ENCODE measurements around the gene GDPD4.

Gene GDPD4

GRCh38 chr11:77289737-77290136 lies 11.7 kb downstream of the GDPD4 start:
- no peak for DNase-seq

GRCh38 chr11:77287615-77288273 lies 13.7 kb downstream of the GDPD4 start:
- peak; percentile 92 for DNase-seq

DNA sequence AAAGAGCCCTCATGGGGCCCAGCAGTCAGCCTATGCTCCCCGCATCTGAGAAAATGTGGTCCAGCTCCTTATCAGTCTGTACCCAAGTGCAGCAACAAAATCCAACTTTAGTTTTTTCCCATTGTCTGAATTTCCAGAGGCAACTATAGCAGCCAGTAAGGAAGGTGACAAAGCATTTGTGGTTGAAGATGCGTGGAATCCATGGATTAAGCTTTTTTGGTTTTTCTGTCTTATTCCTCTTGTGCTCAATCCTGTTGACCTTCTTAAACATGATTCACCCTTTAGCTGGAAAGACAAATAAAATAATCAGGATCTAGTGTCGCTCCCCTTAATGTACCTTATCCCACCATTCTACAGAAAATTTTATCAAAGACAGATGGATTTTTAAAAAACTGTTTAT lies 14.3 kb downstream of the GDPD4 start:
- peak; percentile 23 for DNase-seq

DNA sequence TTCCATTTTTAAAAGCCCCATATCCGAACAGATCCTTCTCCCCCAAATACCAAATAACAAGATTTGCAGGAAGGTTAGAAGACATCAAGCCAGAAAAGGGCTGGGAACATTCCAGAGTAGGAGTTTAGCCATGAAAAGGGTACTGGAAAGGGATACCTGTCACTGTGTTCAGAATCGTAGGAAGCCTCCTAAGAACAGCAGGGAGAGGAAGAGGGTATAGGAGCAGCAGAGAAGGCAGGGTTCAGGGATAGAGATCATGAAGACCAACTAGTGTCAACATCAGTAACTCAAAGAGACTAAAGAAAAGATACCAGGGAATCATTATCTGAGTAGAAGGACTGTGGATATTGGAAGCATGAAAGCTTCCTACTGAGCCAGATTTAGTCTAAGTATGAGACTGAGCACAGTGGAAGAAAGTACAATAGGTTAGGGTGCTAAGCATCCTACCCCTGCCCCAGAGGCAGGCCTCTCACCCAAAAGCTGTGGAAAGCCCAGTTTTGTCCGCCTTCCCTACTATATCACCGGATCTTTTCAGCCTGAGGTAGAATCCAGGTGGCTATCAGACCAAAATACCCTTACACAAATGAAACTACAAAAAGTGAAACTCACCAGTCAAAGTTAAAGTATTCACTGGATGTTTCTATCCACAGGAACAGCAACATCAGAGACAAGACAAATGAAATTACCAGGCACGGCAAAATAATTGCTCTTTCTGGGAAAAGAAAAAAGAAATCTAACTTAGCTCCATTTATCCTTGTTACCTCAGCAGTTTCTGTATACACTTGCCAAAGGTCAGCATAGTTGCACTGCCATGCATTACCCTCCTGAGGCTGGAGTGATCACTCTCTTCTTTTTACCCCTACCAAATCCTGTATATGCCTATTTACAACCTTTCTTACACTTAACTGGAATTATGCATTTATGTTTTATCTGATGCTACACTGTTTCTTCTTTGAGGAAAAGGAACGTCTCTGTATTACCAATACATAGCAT lies 16.7 kb downstream of the GDPD4 start:
- no peak for DNase-seq

DNA sequence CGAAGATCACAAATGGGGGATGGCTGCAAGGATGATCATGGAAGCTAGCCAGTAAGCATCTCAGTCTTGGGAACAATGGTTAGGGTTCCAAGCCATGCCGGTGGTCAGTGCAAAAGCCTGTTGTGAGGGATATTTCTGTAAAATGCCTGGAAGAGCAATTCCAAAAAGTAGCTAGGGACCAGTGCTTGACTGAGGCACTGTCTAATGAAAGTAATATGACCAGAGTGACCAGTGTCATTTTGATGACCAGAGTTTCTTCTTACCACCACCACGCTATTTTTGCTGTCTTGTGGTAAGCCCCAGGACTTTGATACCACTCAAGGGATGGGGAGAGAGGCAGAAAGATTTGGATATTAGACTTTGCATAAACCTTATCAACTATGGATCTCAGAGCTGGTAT lies 18.4 kb downstream of the GDPD4 start:
- DNase-seq = no peak

DNA sequence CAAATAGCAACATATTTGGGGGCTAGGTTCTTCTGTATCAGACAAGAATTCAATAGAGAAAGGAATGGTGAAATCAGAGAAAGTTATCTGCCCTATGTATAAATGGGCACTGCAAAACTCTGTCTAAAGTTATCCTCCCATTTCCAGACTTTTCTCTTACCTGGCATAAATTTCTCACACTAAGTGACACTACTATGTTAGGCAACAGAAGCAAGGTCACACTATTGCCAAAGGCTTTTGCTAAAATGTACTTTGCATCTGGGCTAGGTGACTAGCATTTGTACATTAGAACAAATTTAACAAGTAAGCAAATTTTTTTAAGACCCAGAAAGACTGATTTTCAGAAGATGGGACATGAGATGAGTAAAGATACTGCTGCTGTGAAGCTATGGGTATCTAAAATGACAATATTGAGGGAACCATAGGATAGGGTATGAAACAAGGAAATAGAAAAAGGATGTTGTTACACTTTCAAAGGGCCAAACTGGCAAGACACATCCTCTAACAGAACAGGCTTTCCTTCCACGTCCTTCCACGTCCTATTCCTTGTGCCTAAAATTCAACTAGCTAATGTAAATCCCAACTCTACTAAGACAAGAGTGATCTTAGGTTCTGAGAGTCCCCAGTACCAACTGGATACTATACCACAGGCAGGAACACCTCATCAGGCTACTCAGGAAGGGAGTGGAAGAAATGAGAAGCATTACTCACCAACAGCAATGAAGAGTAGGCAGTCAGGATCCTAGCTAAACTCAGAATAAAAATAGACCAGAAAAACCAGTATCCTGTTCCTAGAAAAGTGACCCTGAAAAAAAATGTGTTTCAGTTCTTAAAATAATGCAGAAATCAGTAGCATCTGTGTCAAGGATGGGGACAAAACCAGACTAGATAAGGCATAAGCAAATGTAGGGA lies 22.6 kb downstream of the GDPD4 start:
- DNase-seq = peak; percentile 19

DNA sequence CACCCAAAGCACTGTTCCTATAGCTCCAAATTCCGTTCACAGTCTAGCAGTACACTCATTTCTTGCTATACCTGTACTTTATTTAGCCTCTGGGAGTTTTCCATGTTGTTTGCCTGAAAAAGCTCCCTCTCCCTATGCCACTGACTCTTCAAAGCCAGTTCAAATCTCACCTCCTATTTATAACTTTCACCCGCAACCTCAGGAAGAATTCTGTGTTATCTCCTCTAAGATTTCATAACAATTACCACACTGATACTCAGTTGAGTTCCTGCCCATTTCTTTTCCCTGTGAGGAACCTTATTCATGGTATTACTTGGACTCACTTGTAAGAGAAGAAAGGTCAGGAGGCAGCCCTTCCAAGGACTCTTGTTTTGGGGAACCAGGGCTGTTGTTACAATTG lies 25.2 kb downstream of the GDPD4 start:
- DNase-seq = no peak

GRCh38 chr11:77270921-77271320 lies 30.6 kb downstream of the GDPD4 start:
- DNase-seq = no peak

DNA sequence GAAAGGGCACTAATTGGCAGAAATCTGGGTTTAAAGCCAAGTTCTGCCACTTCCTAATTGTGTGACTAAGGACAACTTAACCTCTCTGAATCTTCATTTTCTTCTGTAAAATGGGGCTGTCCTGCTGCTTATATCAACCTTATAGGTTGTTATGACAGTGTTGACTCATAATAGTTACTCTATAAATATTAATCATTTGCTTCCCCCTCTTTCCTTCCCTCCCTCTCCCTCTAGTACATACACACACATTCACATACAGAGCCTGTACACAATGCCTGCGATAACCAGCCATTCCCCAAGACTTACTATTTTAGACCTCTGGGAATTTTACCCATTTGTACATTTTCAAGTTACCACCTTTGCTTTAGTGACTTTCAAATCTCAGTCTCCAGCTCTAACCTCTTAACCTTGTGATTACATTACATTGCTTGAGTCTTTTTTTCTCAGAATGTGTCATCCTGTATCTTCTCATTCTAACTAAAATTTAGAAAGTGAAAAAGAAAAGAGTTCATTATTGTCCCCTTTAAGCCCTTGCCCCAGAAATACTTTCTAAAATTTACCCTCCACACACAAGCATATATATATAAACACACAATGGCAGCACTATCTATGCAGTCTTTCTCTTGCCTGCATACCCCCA lies 31.9 kb downstream of the GDPD4 start:
- DNase-seq = peak; percentile 12

DNA sequence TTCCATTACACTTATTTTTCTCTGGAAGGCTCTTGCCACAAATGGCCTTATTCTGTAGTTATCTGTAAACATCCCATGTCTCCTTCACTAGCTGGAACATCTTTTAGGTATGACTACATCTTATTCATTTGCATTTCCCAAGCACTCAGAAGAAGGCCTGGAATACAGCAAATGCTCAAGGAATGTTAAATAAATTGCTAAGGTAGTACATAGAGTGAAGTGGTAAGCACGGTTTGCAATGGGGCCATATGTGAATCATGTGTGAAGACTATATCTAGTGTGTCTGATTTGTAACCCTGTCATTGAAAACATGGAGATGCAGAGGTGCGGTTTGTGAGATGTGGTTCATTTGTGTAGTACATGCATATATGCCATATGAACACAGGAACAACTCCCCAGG lies 33.5 kb downstream of the GDPD4 start:
- peak; percentile 79 for DNase-seq

GRCh38 chr11:77266766-77267165 lies 34.7 kb downstream of the GDPD4 start:
- DNase-seq = no peak

DNA sequence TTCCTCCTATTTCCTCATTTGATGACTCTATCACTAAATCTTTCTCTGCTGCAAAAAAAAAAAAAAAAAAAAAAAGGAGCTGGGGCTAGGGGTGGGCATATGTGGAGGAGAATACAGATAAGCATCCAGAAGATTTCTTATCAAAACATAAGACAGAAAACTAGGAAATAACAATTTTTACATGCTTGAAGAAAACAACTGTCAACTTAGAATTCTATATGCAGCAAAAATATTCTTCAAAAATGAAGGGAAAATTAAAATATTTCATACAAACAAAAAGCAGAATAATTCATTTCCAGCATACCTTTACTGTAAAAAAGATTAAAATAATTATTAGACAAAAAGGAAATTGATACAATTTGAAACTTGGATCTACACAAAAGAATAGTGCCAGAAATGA lies 38.7 kb downstream of the GDPD4 start:
- DNase-seq = no peak

DNA sequence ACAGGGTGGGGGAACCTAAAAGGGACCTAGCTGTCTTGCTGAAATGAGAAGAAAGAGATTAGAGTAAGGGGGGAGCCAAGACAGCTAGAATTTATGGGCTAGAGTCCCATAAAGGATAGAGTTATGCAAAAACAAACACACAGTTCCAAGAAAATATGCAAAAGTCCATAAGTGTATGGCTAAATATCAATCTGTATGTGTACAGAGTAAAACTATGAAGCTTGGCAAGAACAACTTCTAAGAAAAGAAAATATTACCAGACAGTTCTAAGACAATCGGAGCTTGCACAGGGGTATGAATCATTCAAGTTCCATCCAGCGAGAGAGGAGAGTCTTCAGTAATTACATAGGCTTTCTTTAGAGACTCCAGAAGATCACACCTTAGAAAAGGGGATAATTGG lies 41.8 kb downstream of the GDPD4 start:
- peak; percentile 27 for DNase-seq

DNA sequence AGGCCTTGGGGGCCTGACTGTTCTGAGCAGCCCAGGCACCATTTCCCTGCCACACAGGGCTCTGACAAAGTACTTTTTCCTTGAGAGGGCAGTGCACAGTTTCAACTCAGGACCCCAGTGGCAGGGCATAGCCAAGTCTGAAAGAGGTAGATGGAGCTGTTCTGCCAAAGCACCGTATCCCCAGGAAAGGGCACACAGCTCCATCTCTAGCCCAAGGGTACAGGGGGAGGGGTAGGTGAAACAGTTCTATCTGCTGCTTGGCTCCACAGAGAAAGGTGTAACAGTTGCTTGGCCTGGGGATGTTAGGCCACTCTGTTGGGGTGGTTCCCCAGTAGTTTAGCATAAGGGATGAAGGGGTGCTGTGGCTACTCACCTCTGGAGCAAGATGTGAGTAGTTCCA lies 47.8 kb downstream of the GDPD4 start:
- DNase-seq = no peak

DNA sequence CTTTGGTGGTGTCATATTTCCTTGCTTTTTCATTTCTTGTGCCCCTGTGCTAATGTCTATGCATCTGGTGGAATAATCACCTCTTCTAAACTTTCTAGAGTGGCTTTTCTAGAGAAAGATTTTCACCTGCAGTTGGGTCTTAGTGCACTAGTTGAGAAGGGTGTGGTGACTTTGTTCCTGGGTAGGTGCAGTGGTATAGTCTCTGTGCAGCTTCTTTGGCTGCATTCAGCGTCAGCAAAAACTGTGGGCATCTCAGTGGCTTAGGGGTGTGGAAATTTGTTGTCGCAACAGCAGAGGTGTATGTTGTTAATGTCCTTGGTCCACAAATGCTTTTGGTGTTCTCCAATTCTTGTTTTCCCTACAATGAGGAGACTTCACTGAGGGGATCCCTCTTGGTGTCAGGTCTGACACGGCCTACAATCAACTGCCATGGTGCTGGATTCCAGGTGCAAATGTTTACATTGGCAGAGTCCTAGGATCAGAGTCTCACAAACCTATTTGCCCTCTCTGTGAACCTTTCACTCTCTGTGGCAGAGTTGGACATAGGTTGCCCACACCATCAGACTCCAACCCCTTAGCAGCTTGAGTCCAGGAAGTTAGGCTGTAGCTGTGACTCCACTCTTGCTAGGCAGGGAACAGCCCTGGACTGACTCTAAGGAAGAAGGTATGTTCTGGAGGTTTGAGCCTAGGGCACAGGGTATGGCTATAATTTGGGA lies 48.8 kb downstream of the GDPD4 start:
- DNase-seq = no peak

DNA sequence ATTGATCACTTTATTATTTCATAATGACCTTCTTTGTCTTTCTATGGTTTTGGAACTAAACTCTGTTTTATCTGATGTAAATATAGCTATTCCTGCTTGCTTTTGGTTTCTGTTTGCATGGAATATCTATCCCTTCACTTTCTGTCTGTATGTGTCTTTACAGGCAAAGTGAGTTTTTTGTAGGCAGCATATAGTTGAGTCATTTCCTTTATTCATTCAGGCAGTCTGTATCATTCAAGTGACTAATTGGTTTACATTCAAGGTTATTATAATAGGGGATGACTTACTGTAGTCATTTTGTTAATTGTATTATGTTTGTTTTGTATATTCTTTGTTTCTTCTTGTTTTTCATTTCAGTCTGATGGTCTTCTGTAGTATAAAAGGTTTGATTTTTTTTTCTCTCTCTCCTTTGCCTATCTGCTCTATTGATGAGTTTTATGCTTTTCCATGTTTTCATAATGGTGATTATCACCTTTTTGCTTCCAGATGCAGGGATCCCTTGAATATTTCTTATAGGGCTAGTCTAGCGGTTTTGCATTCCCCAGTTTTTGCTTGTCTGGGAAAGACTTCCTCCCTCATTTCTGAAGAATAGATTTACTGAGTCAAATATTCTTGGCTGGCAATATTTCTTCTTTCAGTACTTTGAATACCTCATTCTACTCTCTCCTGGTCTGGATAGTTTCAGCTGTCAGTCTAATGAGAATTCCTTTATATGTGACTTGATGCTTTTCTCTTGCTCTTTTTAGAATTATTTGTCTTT lies 50.4 kb downstream of the GDPD4 start:
- DNase-seq = peak; percentile 63

DNA sequence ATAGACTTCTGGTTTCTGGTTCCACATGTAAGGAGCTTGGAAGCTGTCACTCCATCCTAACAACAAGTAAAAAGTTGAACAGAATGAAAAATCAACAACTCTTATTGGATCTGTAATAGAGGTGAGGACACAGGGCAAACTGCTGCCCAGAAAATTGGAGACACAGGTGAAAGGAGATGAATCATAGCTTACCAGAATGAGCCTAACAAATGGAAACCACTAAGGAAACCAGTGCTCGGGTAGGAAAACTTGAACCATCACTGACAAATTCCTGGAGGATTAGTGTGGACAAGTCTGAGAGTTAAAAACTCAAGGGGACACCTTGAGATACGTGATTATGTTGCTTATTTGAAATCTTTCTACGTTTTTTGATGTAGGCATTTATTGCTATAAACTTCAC lies 52.1 kb downstream of the GDPD4 start:
- DNase-seq = peak; percentile 14

DNA sequence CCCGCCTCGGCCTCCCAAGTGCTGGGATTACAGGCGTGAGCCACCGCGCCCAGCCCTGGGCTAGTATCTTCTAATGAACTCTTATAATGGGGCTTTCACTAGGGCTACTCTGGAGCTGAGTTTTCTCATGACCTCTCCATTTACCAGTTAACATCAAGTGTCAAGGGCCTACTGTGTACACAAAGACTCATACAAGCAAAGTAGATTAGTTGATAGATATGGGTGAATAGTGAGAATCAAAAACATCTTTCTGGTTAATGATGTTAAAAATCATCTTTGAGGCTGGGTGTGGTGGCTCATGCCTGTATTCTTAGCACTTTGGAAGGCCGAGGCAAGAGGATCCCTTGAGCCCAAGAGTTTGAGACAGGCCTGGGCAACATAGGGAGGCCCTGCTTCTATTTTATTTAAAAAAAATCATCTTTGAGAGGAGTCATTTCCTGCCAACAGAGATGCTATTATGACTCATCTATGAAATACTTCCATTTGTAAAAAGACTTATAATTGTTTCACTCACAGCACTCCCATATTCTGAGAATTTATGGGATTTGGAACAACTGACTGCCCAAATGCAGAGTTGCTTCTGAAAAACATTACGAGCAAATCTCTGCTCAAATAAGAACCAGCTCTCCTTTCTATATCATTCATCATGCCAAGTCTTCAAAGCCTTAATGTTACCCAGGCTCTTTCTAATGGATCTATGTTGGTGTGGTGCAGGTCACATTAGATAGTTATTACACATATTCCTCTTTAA lies 57.0 kb downstream of the GDPD4 start:
- peak; percentile 94 for DNase-seq

DNA sequence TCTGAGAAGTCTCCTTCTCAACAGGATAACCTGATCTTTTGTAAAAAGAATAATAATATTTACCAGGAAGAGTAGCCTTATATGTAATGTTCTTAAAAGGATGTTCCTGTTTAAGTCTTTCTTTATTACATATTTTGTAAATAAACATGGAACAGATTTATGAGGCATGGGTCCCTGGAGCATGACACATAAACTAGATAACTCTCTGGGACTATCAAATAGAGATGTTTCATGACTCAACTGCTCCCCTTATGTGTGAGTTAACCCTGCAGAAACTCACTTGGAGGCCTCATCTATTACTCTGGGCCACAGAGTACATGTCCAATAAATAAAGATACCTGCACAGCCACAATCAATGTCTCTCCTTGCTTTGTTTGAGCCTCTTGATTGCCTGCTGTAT lies 64.6 kb downstream of the GDPD4 start:
- peak; percentile 20 for DNase-seq

DNA sequence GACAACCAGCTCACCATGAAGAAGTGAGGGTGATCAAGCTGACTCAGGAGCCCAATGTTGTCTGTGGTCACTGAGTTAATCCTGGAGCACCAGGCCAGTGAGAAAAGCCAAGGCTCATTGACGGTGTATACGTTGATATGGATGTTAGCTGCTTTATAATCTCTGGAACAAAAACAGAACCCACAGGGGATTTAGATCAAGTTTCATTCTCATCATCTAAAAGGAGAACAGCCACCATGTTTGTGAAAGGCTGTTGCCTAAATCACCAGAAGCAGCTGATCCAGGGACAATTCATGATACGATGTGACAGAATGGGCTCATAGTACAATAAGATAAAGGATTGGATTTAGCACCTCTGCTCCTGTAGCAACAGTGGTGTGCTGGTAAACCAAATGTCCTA lies 68.5 kb downstream of the GDPD4 start:
- DNase-seq = no peak

All from fibroblast of skin of right quadriceps (primary cell).